IMR-90 (cell line): Measurements from ENCODE around the gene RUSF1. TPM values are rescaled to one million over a fixed set of nuclear protein-coding genes. Genes with fewer than 3 reads are reported as not detected.

Source experiments
- ATAC-seq: fragments of 200-7000 bp; cut with Tn5 transposase; 2 replicates; pipeline ENCODE4 v1.9.1; 2020; ENCODE audit warnings: low read depth, mild to moderate bottlenecking, moderate library complexity
- BruUV-seq: library from RNA; stranded (reverse); fragments of 400-500 nt; replicated peaks from 2 replicates; lab custom pipeline; 2021; lab: Mats Ljungman, UMichigan
- CTCF ChIA-PET: fragments of 300-600 bp; formaldehyde crosslinking; extraction: SDS; loops from one replicate; lab custom pipeline; 2021; ENCODE audit warnings: antibody characterized with exemption; lab: Yijun Ruan, JAX
- POLR2A ChIA-PET: fragments of 300-600 bp; sonication (Branson Sonifier 250); formaldehyde crosslinking; loops from one replicate; lab custom pipeline; 2022; ENCODE audit warnings: antibody characterized with exemption; ENCODE audit not compliant: unreplicated experiment; lab: Charles Lee
- DNase-seq: peaks from one replicate; pipeline ENCODE4 v3.0.0; 2013
- H2AFZ ChIP-seq: replicated peaks from 2 replicates; pipeline ENCODE3; 2013; ENCODE audit warnings: low read length, mild to moderate bottlenecking; ENCODE audit not compliant: poor library complexity
- H2AK5ac ChIP-seq: 2 replicates; pipeline ENCODE4 v1.6.1; 2013; ENCODE audit warnings: low read depth, low read length, inconsistent platforms
- H2AK9ac ChIP-seq: replicated peaks from 2 replicates; pipeline ENCODE3; 2013; ENCODE audit warnings: mild to moderate bottlenecking, low read depth, low read length, moderate library complexity; ENCODE audit not compliant: poor library complexity
- H2BK120ac ChIP-seq: 2 replicates; pipeline ENCODE4 v1.6.1; 2013; ENCODE audit warnings: low read depth, low read length, inconsistent platforms
- H2BK15ac ChIP-seq: 3 replicates; pipeline ENCODE4 v1.6.1; 2013; ENCODE audit warnings: low read depth, low read length, inconsistent platforms
- H2BK20ac ChIP-seq: 2 replicates; pipeline ENCODE4 v1.6.1; 2013; ENCODE audit warnings: low read depth, mild to moderate bottlenecking, inconsistent platforms, low read length, moderate library complexity
- H2BK5ac ChIP-seq: 2 replicates; pipeline ENCODE4 v1.6.1; 2013; ENCODE audit warnings: mild to moderate bottlenecking, low read depth, low read length, inconsistent platforms; ENCODE audit not compliant: poor library complexity, severe bottlenecking
- H3K14ac ChIP-seq: replicated peaks from 2 replicates; pipeline ENCODE4 v1.6.1; 2013; ENCODE audit warnings: low read depth, low read length, inconsistent platforms
- H3K18ac ChIP-seq: 2 replicates; pipeline ENCODE4 v1.6.1; 2013; ENCODE audit warnings: low read depth, low read length, control low read depth
- H3K23ac ChIP-seq: 2 replicates; pipeline ENCODE4 v1.6.1; 2013; ENCODE audit warnings: low read depth, low read length, inconsistent platforms
- H3K27ac ChIP-seq: 2 replicates; pipeline ENCODE4 v1.5.1; 2013; ENCODE audit warnings: mild to moderate bottlenecking, control low read depth, low read length; ENCODE audit not compliant: insufficient read depth
- H3K27me3 ChIP-seq: 2 replicates; pipeline ENCODE4 v1.6.1; 2013; ENCODE audit warnings: low read length; ENCODE audit not compliant: control insufficient read depth, insufficient read depth
- H3K36me3 ChIP-seq: 2 replicates; pipeline ENCODE4 v1.6.1; 2013; ENCODE audit warnings: low read length, mixed read lengths; ENCODE audit not compliant: control insufficient read depth, insufficient read depth
- H3K4ac ChIP-seq: 2 replicates; pipeline ENCODE4 v1.6.1; 2013; ENCODE audit warnings: low read depth, low read length, inconsistent platforms
- H3K4me1 ChIP-seq: 2 replicates; pipeline ENCODE4 v1.6.1; 2013; ENCODE audit warnings: low read length, mixed read lengths; ENCODE audit not compliant: control insufficient read depth, insufficient read depth
- H3K4me2 ChIP-seq: 2 replicates; pipeline ENCODE4 v1.6.1; 2013; ENCODE audit warnings: low read depth, mild to moderate bottlenecking, control low read depth, low read length, moderate library complexity
- H3K4me3 ChIP-seq: 2 replicates; pipeline ENCODE4 v1.5.1; 2013; ENCODE audit warnings: low read depth, mild to moderate bottlenecking, control low read depth, low read length, moderate library complexity; ENCODE audit not compliant: insufficient read depth
- H3K56ac ChIP-seq: 2 replicates; pipeline ENCODE4 v1.6.1; 2013; ENCODE audit warnings: low read length, inconsistent platforms; ENCODE audit not compliant: insufficient read depth; ENCODE audit errors: extremely low read depth
- H3K79me1 ChIP-seq, 2 experiments: 2 replicates each; pipeline ENCODE4 v1.6.1; 2013; ENCODE audit warnings: low read length in 2 of 2, inconsistent platforms in 1 of 2, low read depth in 1 of 2
- H3K9ac ChIP-seq: 2 replicates; pipeline ENCODE4 v1.6.1; 2013; ENCODE audit warnings: low read depth, low read length, control low read depth
- H3K9me1 ChIP-seq: 2 replicates; pipeline ENCODE4 v1.6.1; 2013; ENCODE audit warnings: low read length, inconsistent platforms; ENCODE audit not compliant: insufficient read depth
- H3K9me3 ChIP-seq: 2 replicates; pipeline ENCODE4 v1.6.1; 2013; ENCODE audit warnings: low read length; ENCODE audit not compliant: control insufficient read depth, insufficient read depth
- H4K20me1 ChIP-seq: 2 replicates; pipeline ENCODE4 v1.6.1; 2013; ENCODE audit warnings: low read length, inconsistent platforms; ENCODE audit not compliant: insufficient read depth
- H4K5ac ChIP-seq: 2 replicates; pipeline ENCODE4 v1.6.1; 2013; ENCODE audit warnings: mild to moderate bottlenecking, low read depth, low read length, control low read depth
- H4K8ac ChIP-seq, 2 experiments: 2 replicates each; pipeline ENCODE4 v1.6.1; 2013; ENCODE audit warnings: low read depth in 2 of 2, low read length in 2 of 2, control low read depth in 1 of 2, inconsistent platforms in 1 of 2
- H4K91ac ChIP-seq: 2 replicates; pipeline ENCODE4 v1.6.1; 2013; ENCODE audit warnings: low read depth, low read length, inconsistent platforms; ENCODE audit not compliant: insufficient read depth
- BHLHE40 ChIP-seq: fragments of 150-350 bp; IDR thresholded peaks from 2 replicates; pipeline ENCODE4 v1.6.1; 2016; ENCODE audit warnings: mild to moderate bottlenecking, low read depth, low read length
- CEBPB ChIP-seq: IDR thresholded peaks from 2 replicates; pipeline ENCODE4 v1.6.1; 2012; ENCODE audit warnings: low read depth, low read length, improper control_type of control experiment
- CHD1 ChIP-seq: IDR thresholded peaks from 2 replicates; pipeline ENCODE4 v1.6.1; 2012; ENCODE audit warnings: low read depth, low read length, improper control_type of control experiment
- FOS ChIP-seq: fragments of 150-350 bp; IDR thresholded peaks from 2 replicates; pipeline ENCODE4 v1.6.1; 2016; ENCODE audit warnings: low read depth, low read length
- MXI1 ChIP-seq: IDR thresholded peaks from 2 replicates; pipeline ENCODE4 v1.6.1; 2012; ENCODE audit warnings: low read depth, mild to moderate bottlenecking, low read length, moderate library complexity, borderline replicate concordance
- NFE2L2 ChIP-seq: fragments of 150-350 bp; IDR thresholded peaks from 2 replicates; pipeline ENCODE4 v1.6.1; 2016; ENCODE audit warnings: low read depth, mild to moderate bottlenecking, low read length
- RAD21 ChIP-seq: IDR thresholded peaks from 2 replicates; pipeline ENCODE4 v1.6.1; 2012; ENCODE audit warnings: low read length, improper control_type of control experiment
- RFX5 ChIP-seq: IDR thresholded peaks from 2 replicates; pipeline ENCODE4 v1.8.0; 2012; ENCODE audit warnings: low read depth, mild to moderate bottlenecking, low read length, moderate library complexity
- SMC3 ChIP-seq: fragments of 150-350 bp; IDR thresholded peaks from 2 replicates; pipeline ENCODE4 v1.6.1; 2016; ENCODE audit warnings: low read depth, mild to moderate bottlenecking, antibody characterized with exemption, low read length, moderate library complexity
- USF2 ChIP-seq: fragments of 150-350 bp; IDR thresholded peaks from 2 replicates; pipeline ENCODE4 v1.6.1; 2017; ENCODE audit warnings: mild to moderate bottlenecking, antibody characterized with exemption, low read length, low read depth
- WGBS, 2 experiments: methylation state at CpG; one replicate each; pipeline versions ENCODE4 v1.1.5 to v1.1.7; 2013; ENCODE audit warnings: missing lambda C conversion rate in 2 of 2; ENCODE audit not compliant: insufficient read length in 1 of 2; ENCODE audit errors: extremely low coverage in 2 of 2; 5-methylcytosine and 5-hydroxymethylcytosine counted together
- dilution Hi-C: fragments of 300-500 bp; cut with HindIII; formaldehyde crosslinking; loops from one replicate; pipeline ENCODE4 v1.14.3; 2018; ENCODE audit warnings: low sequenced_read_pairs; ENCODE audit not compliant: unreplicated experiment
- in situ Hi-C: fragments of 300-500 bp; cut with MboI; formaldehyde crosslinking; loops from 3 replicates; pipeline ENCODE4 v1.14.3; 2019; ENCODE audit warnings: low sequenced_read_pairs, inconsistent platforms, mixed read lengths
- intact Hi-C: fragments of 100-400 bp; cut with micrococcal nuclease; formaldehyde crosslinking; loops from 2 replicates; pipeline ENCODE4 v1.10.0; 2022
- polyA plus RNA-seq, 3 experiments: library from polyadenylated mRNA; depleted of rRNA; stranded (reverse); fragments of >200 nt; gene quantifications; 2 replicates each; pipeline ENCODE4 v1.2.3, GENCODE V29; 2012; ENCODE audit warnings: low replicate concordance in 1 of 3
- total RNA-seq: library from RNA; depleted of rRNA; stranded (reverse); fragments of >200 nt; gene quantifications from 2 replicates; pipeline ENCODE4 v1.2.3, GENCODE V29; 2012

The RUSF1 gene
- total and polyA plus RNA-seq, 2 of the 4 experiments (the other 2 are of a cell fraction), result 22.9 to 65.0 TPM

GRCh38 chr16:31508706-31509195 is 560 bp upstream of the RUSF1 start:
- Histone ChIP-seq H3K14ac (peak overlapping the region; percentile 68), H3K4ac (peak overlapping the region; percentile 76), H3K4me1 (peaks cover 5% of the 10 kb centered on the region), H2BK20ac (no peak overlapping the region), H2AK5ac (peak overlapping the region; percentile 47; the same call in 1 of the 2 replicates), H3K18ac (peak overlapping the region; percentile 88), H3K27ac (peak overlapping the region; percentile 99), H2BK120ac (peak overlapping the region; percentile 21; the same call in 1 of the 2 replicates), H2BK5ac (peak overlapping the region; percentile 94), H3K9ac (peak overlapping the region; percentile 98), H4K5ac (peak overlapping the region; percentile 94), H3K9me1 (peaks cover 2% of the 10 kb centered on the region; the same call in 1 of the 2 replicates), H3K23ac (peak overlapping the region; percentile 92), H2AFZ (peak overlapping the region; percentile 95), H3K9me3 (no peaks in the 10 kb centered on the region), H3K56ac (peak overlapping the region; percentile 78), H2BK15ac (no peak overlapping the region), H3K4me3 (peak overlapping the region; percentile 94), H3K79me1 (peaks cover 16 to 51% of the 10 kb centered on the region in 2 experiments; a peak in 3 of 4 replicates), H3K36me3 (peaks cover 14% of the 10 kb centered on the region), H3K4me2 (peak overlapping the region; percentile 95), H3K27me3 (no peaks in the 10 kb centered on the region), H4K91ac (peak overlapping the region; percentile 78), H4K8ac (peak overlapping the region; percentile 93 to 94), H2AK9ac (no peak overlapping the region), H4K20me1 (no peaks in the 10 kb centered on the region)
- in situ Hi-C loops, result loop anchor here (5.0 to 25.0 kb wide), 3 partner anchors 64 to 369 kb away; partner anchors contain the start of gene ZNF843
- ChIA-PET CTCF (no interaction called here), POLR2A (interaction anchor here (0.6 to 1.6 kb wide), 4 partner anchors 10 to 368 kb away, joined by 5 to 10 read pairs (median 6); partner anchors contain the start of gene ZNF267)
- DNase-seq (peak; percentile 56), ATAC-seq (peak; percentile 3; the same call in 1 of the 2 replicates)
- TF ChIP-seq SMC3 (no peak), CEBPB (no peak), BHLHE40 (no peak), NFE2L2 (no peak), FOS (no peak), RFX5 (no peak), CHD1 (no peak), USF2 (no peak), RAD21 (no peak), MXI1 (no peak)
- BruUV-seq, result TSS peak; percentile 92
- no CpG with 5 or more reads among the region's 6 CpGs for WGBS, 2 experiments
- intact Hi-C loops, result loop anchor here (1.0 to 10.0 kb wide), 4 partner anchors 20 to 360 kb away; partner anchors contain the start of gene ZNF843
- dilution Hi-C loops, result no loop called here
